ENCODE results near the gene OPRD1.
"Not testable (repeated sequence)": the region's sequence is repeated elsewhere in the genome, so short reads cannot be mapped to it uniquely, and the experiment has no call there.

Gene OPRD1

DNA sequence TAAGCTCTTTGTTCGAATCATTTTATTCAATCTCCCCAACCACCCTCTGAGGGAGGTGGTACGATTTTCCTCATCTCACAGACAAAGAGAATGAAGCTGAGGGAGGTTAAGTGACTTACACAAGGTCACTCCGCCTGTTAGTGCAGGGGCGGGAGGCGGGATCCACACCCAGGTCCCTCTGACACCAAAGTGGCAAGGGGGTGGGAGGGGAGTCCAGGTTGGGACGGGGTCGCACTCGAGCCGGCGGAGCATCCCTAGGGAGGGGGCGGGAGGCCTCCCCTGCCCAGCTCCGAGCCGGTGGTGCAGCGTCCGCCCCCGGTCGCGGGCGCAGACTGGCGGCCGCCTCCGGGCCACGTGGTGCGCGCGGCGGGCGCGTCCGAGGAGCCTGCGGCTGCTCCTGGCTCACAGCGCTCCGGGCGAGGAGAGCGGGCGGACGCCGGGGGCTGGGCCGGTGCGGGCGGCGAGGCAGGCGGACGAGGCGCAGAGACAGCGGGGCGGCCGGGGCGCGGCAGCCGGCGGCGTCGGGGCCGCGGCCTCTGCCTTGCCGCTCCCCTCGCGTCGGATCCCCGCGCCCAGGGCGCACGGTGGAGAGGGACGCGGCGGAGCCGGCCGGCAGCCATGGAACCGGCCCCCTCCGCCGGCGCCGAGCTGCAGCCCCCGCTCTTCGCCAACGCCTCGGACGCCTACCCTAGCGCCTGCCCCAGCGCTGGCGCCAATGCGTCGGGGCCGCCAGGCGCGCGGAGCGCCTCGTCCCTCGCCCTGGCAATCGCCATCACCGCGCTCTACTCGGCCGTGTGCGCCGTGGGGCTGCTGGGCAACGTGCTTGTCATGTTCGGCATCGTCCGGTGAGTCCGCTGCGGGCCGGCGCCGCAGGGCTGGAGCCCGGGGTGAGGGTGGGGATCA is at the start of gene OPRD1:
TSS of gene OPRD1 (plus strand) at position 405 of the 903 bp plus-strand sequence. CDS start at position 619, 214 bp downstream.
- H3K4me3 ChIP-seq (ENCODE audit: low read length), result no peak within 1 kb of the TSS
- peaks cover 71% of the 10 kb centered on the region for H3K27me3 ChIP-seq (replicated peaks; ENCODE audit: control insufficient read depth, insufficient read depth, low read length)
- no peaks in the 10 kb centered on the region for H3K9me3 ChIP-seq (ENCODE audit: control insufficient read depth, low read length)
- DNase-seq (ENCODE audit: low read depth), result peak; percentile 14
- H3K4me1 ChIP-seq (ENCODE audit: control insufficient read depth, insufficient read depth, low read length), result no peaks in the 10 kb centered on the region
- H3K36me3 ChIP-seq (ENCODE audit: control insufficient read depth, insufficient read depth, low read length, severe bottlenecking), result no peaks in the 10 kb centered on the region
- H3K9ac ChIP-seq (ENCODE audit: low read length), result no peak within 1 kb of the TSS

DNA sequence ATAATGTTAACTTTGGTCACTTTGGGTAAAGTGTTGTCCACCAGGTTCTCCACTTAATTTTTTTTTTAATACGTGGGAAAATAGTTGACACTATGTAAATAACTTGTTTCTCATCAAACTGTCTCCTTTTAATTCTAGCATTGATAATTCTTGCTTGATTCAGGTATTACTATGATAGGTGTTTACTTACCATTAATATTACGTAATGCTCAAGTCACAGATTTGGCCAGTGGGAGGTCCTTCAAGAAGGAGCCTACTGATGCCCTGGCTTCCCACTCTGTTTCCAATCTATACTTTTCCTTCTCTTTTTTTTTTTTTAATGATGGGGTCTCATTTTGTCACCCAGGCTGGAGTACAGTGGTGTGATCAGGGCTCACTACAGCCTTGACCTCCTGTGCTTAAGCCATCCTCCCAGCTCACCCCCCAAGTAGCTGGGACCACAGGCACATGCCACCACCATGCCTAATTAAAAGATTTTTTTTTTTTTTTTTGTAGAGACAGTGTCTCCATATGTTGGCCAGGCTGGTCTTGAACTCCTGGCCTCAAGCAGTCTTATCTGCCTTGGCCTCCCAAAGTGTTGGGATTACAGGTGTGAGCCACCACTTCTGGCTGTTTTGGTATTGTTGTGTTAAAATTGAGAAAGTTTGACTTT is 45.3 kb upstream of the OPRD1 start:
- DNase-seq (ENCODE audit: low read depth), result no peak
- Histone ChIP-seq H3K27me3 (replicated peaks; ENCODE audit: control insufficient read depth, insufficient read depth, low read length) (no peaks in the 10 kb centered on the region), H3K4me3 (ENCODE audit: low read length) (no peak overlapping the region), H3K9me3 (ENCODE audit: control insufficient read depth, low read length) (no peaks in the 10 kb centered on the region), H3K4me1 (ENCODE audit: control insufficient read depth, insufficient read depth, low read length) (peaks cover 9% of the 10 kb centered on the region), H3K9ac (ENCODE audit: low read length) (no peak overlapping the region), H3K36me3 (ENCODE audit: control insufficient read depth, insufficient read depth, low read length, severe bottlenecking) (peaks cover 47% of the 10 kb centered on the region)

GRCh38 chr1:28770601-28771165 is 41.3 kb upstream of the OPRD1 start:
- Histone ChIP-seq H3K27me3 (replicated peaks; ENCODE audit: control insufficient read depth, insufficient read depth, low read length) (no peaks in the 10 kb centered on the region), H3K9ac (ENCODE audit: low read length) (no peak overlapping the region), H3K4me1 (ENCODE audit: control insufficient read depth, insufficient read depth, low read length) (peaks cover 31% of the 10 kb centered on the region), H3K36me3 (ENCODE audit: control insufficient read depth, insufficient read depth, low read length, severe bottlenecking) (peaks cover 43% of the 10 kb centered on the region), H3K4me3 (ENCODE audit: low read length) (no peak overlapping the region), H3K9me3 (ENCODE audit: control insufficient read depth, low read length) (no peaks in the 10 kb centered on the region)
- no peak for DNase-seq (ENCODE audit: low read depth)

- H3K9me3 ChIP-seq (ENCODE audit: control insufficient read depth, low read length); H3K9ac ChIP-seq (ENCODE audit: low read length); H3K27me3 ChIP-seq (replicated peaks; ENCODE audit: control insufficient read depth, insufficient read depth, low read length); H3K4me3 ChIP-seq (ENCODE audit: low read length); DNase-seq (ENCODE audit: low read depth): not testable (repeated sequence)
- Histone ChIP-seq H3K36me3 (ENCODE audit: control insufficient read depth, insufficient read depth, low read length, severe bottlenecking) (peaks cover 31% of the 10 kb centered on the region), H3K4me1 (ENCODE audit: control insufficient read depth, insufficient read depth, low read length) (peaks cover 31% of the 10 kb centered on the region)
Measured at GRCh38 chr1:28771921-28772320, 40.0 kb upstream of the OPRD1 start.

DNA sequence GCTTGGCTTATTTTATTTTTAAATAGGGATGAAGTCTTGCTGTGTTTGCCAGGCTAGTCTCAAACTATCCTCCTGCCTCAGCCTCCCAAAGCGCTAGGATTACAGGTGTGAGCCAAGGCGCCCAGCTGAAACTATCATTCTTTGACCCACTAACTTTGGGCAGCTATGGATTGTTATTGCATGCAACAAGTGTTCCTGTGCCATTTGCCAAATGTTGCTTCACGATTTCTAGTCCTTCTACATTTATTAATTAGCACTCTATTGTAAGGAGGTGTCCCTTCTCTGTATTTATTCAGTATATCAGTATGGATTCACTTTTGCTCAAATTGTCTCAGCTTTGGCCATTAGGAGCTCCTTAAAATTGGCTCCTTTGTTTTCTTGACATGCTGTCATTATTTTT is 38.9 kb upstream of the OPRD1 start:
- Histone ChIP-seq H3K4me1 (ENCODE audit: control insufficient read depth, insufficient read depth, low read length) (peaks cover 30% of the 10 kb centered on the region), H3K36me3 (ENCODE audit: control insufficient read depth, insufficient read depth, low read length, severe bottlenecking) (peaks cover 31% of the 10 kb centered on the region), H3K9ac (ENCODE audit: low read length) (no peak overlapping the region), H3K9me3 (ENCODE audit: control insufficient read depth, low read length) (no peaks in the 10 kb centered on the region), H3K4me3 (ENCODE audit: low read length) (no peak overlapping the region), H3K27me3 (replicated peaks; ENCODE audit: control insufficient read depth, insufficient read depth, low read length) (no peaks in the 10 kb centered on the region)
- no peak for DNase-seq (ENCODE audit: low read depth)

GRCh38 chr1:28775121-28775942 is 36.6 kb upstream of the OPRD1 start:
- Histone ChIP-seq H3K4me1 (ENCODE audit: control insufficient read depth, insufficient read depth, low read length) (peaks cover 22% of the 10 kb centered on the region), H3K27me3 (replicated peaks; ENCODE audit: control insufficient read depth, insufficient read depth, low read length) (no peaks in the 10 kb centered on the region), H3K4me3 (ENCODE audit: low read length) (peak overlapping the region; percentile 75), H3K9me3 (ENCODE audit: control insufficient read depth, low read length) (no peaks in the 10 kb centered on the region), H3K9ac (ENCODE audit: low read length) (peak overlapping the region; percentile 63), H3K36me3 (ENCODE audit: control insufficient read depth, insufficient read depth, low read length, severe bottlenecking) (peaks cover 15% of the 10 kb centered on the region)
- no peak for DNase-seq (ENCODE audit: low read depth)

DNA sequence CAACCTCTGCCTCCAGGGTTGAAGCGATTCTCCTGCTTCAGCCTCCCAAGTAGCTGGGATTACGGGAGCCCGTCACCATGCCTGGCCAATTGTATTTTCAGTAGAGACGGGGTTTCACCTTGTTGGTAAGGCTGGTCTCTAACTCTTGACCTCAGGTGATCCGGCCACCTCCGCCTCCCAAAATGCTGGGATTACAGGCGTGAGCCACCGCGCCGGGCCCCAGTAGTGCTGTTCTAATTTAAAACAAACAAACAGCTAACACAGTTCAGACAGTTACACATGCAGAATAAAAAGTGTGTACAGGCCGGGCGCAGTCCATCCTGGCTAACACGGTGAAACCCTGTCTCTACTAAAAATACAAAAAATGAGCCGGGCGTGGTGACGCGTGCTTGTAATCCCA is 35.6 kb upstream of the OPRD1 start:
- DNase-seq (ENCODE audit: low read depth), result no peak
- Histone ChIP-seq H3K4me1 (ENCODE audit: control insufficient read depth, insufficient read depth, low read length) (peaks cover 22% of the 10 kb centered on the region), H3K9me3 (ENCODE audit: control insufficient read depth, low read length) (no peaks in the 10 kb centered on the region), H3K9ac (ENCODE audit: low read length) (no peak overlapping the region), H3K4me3 (ENCODE audit: low read length) (no peak overlapping the region), H3K27me3 (replicated peaks; ENCODE audit: control insufficient read depth, insufficient read depth, low read length) (no peaks in the 10 kb centered on the region), H3K36me3 (ENCODE audit: control insufficient read depth, insufficient read depth, low read length, severe bottlenecking) (peaks cover 7% of the 10 kb centered on the region)

DNA sequence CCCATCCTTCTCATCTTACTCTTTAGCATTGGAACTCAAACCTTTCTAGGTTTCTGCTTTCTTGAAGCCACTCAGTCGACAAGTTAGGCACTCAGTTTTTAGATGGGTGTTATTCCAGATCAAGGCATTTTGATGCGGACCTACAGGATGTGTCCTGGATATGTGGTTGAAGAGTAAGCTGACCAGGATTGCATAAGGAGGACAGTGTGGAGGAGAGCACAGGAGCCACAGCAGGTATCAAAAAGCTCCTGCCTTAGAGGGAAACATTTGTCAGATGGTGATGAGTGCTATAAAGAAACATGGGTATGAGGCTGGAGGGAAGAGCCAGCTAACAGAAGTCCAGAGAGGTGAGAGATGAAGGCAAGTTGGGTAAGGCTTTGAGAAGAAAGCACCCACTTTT is 33.9 kb upstream of the OPRD1 start:
- Histone ChIP-seq H3K27me3 (replicated peaks; ENCODE audit: control insufficient read depth, insufficient read depth, low read length) (no peaks in the 10 kb centered on the region), H3K4me1 (ENCODE audit: control insufficient read depth, insufficient read depth, low read length) (peaks cover 15% of the 10 kb centered on the region), H3K9ac (ENCODE audit: low read length) (no peak overlapping the region), H3K9me3 (ENCODE audit: control insufficient read depth, low read length) (no peaks in the 10 kb centered on the region), H3K4me3 (ENCODE audit: low read length) (no peak overlapping the region), H3K36me3 (ENCODE audit: control insufficient read depth, insufficient read depth, low read length, severe bottlenecking) (peaks cover 6% of the 10 kb centered on the region)
- no peak for DNase-seq (ENCODE audit: low read depth)

- no peak overlapping the region for H3K9ac ChIP-seq (ENCODE audit: low read length)
- H3K4me3 ChIP-seq (ENCODE audit: low read length), result no peak overlapping the region
- H3K9me3 ChIP-seq (ENCODE audit: control insufficient read depth, low read length), result no peaks in the 10 kb centered on the region
- H3K4me1 ChIP-seq (ENCODE audit: control insufficient read depth, insufficient read depth, low read length), result peaks cover 3% of the 10 kb centered on the region
- no peak for DNase-seq (ENCODE audit: low read depth)
- no peaks in the 10 kb centered on the region for H3K27me3 ChIP-seq (replicated peaks; ENCODE audit: control insufficient read depth, insufficient read depth, low read length)
- H3K36me3 ChIP-seq (ENCODE audit: control insufficient read depth, insufficient read depth, low read length, severe bottlenecking), result no peaks in the 10 kb centered on the region
Measured at GRCh38 chr1:28779751-28780408, 32.1 kb upstream of the OPRD1 start.

- Histone ChIP-seq H3K27me3 (replicated peaks; ENCODE audit: control insufficient read depth, insufficient read depth, low read length) (no peaks in the 10 kb centered on the region), H3K4me1 (ENCODE audit: control insufficient read depth, insufficient read depth, low read length) (no peaks in the 10 kb centered on the region)
Measured at GRCh38 chr1:28781305-28781704, 30.7 kb upstream of the OPRD1 start.

More at GRCh38 chr1:28781305-28781704, 30.7 kb upstream of the OPRD1 start:
- Histone ChIP-seq H3K9ac (ENCODE audit: low read length) (no peak overlapping the region), H3K9me3 (ENCODE audit: control insufficient read depth, low read length) (no peaks in the 10 kb centered on the region), H3K36me3 (ENCODE audit: control insufficient read depth, insufficient read depth, low read length, severe bottlenecking) (no peaks in the 10 kb centered on the region), H3K4me3 (ENCODE audit: low read length) (no peak overlapping the region)
- DNase-seq (ENCODE audit: low read depth), result no peak
